Heart right ventricle (tissue), 16 donors: ENCODE results near the gene SPATC1L. TPM values are rescaled to one million over a fixed set of nuclear protein-coding genes. Genes with fewer than 3 reads are reported as not detected.

Experiments used
- ATAC-seq, 8 donors: fragments of 200-7000 bp; cut with Tn5 transposase; one replicate each; pipeline ENCODE4 v1.9.1; 2020; ENCODE audit warnings: mild to moderate bottlenecking in 8 of 8, moderate library complexity in 8 of 8, moderate number of reproducible peaks in 1 of 8
- DNase-seq, 2 donors: peaks; one replicate each; pipeline ENCODE4 v3.0.0-alpha.2; 2020
- H3K27ac ChIP-seq, 10 donors: fragments of 200-600 bp; sonication (generic) in 2 of 10; one replicate each; pipeline versions ENCODE4 v1.5.0 to v1.8.0; 2020 to 2022; ENCODE audit warnings: mild to moderate bottlenecking in 3 of 10
- H3K27me3 ChIP-seq, 7 donors: fragments of 200-600 bp; one replicate each; pipeline ENCODE4 v1.8.0; 2021 to 2022; ENCODE audit warnings: mild to moderate bottlenecking in 2 of 7
- H3K36me3 ChIP-seq, 9 donors: fragments of 200-600 bp; sonication (generic) in 1 of 9; one replicate each; pipeline versions ENCODE4 v1.5.0 to v1.8.0; 2020 to 2022; ENCODE audit warnings: mild to moderate bottlenecking in 2 of 9
- H3K4me1 ChIP-seq, 9 donors: fragments of 200-600 bp; sonication (generic) in 1 of 9; one replicate each; pipeline versions ENCODE4 v1.5.0 to v1.8.0; 2020 to 2022; ENCODE audit warnings: mild to moderate bottlenecking in 4 of 9
- H3K4me3 ChIP-seq, 10 donors: fragments of 200-600 bp; sonication (generic) in 2 of 10; one replicate each; pipeline versions ENCODE4 v1.5.0 to v1.8.0; 2020 to 2022; ENCODE audit warnings: mild to moderate bottlenecking in 7 of 10, moderate library complexity in 2 of 10
- H3K9me3 ChIP-seq, 11 donors: fragments of 200-600 bp in 10 of 11; sonication (generic) in 2 of 11; one replicate each; pipeline versions ENCODE4 v1.5.0 to v1.8.0; 2013 to 2022; ENCODE audit warnings: mild to moderate bottlenecking in 2 of 11, control low read depth in 1 of 11, moderate library complexity in 1 of 11
- WGBS, 2 donors: extraction: QIAGEN DNeasy Blood & Tissue Kit; methylation state at CpG; one replicate each; pipeline ENCODE4 v1.1.7; 2013; ENCODE audit warnings: inconsistent platforms in 1 of 2; 5-methylcytosine and 5-hydroxymethylcytosine counted together
- intact Hi-C, 10 donors: fragments of 100-400 bp; cut with DNase I; formaldehyde crosslinking; loops; one replicate each; pipeline versions ENCODE4 v1.11.1 to v1.14.2; 2022
- polyA plus RNA-seq, 2 donors: library from polyadenylated mRNA; stranded (reverse); fragments of 200-250 nt; gene quantifications; one replicate each; pipeline ENCODE4 v1.2.3, GENCODE V29; 2013
- total RNA-seq, 10 donors: library from RNA; stranded (reverse); fragmentation: NEBNext Ultra II Directional in 3 of 10; extraction: Animal tissue kit (Norgen Biotek cat#: 25700) in 3 of 10; gene quantifications; one replicate each; pipeline versions ENCODE4 v1.2.1 to v1.2.4, GENCODE V29; 2021 to 2023
- TF ChIP-seq, protein P1 (sequence below), 9 donors: fragments of 200-600 bp; sonication (generic) in 2 of 9; IDR thresholded peaks; one replicate each; pipeline versions ENCODE4 v1.5.0 to v1.8.0; 2021 to 2022; ENCODE audit warnings: antibody characterized with exemption in 9 of 9, mild to moderate bottlenecking in 5 of 9, moderate library complexity in 1 of 9
- donor health status: Arrhythmogenic right ventricular cardiomyopathy.
- donor health status: ischemic (EF 13 %, LVEDD 7.1; RV severe dilation, severe dysfunction).
- donor health status: healthy with polysubstance abuse.
- donor health status: DM: no; HTN: yes; CAD: no.
- donor health status: DM: no; HTN: no; CAD: no.
- donor health status: ischemic (EF 25% LVEDD 6.9; RV normal size, moderate dysfunction).
- donor health status: ischemic (EF 25% LVEDD 5.7; RV mildly dilated, moderate dysfunction).
- donor health status: healthy.
- donor health status: DM: yes; HTN: yes; CAD: no.
- donor health status: Ischemic cardiomyopathy.
- donor health status: ischemic (EF 35%, LVEDD 5.7; RV mildly dilated, moderate dysfunction).
- donor health status: nonischemic (EF 11% LVEDD 7.7; RV severe dilation, severe dysfunction).
- donor health status: DM: yes; HTN: yes; CAD: no.
- donor health status: PGD.
- donor health status: ischemic (EF 29% LVEDD 5.4; RV normal size, mild dysfunction).
- donor health status: nonischemic (EF 23%, LVEDD 6.1; RV moderate dilation, normal function).

The SPATC1L gene
- total and polyA plus RNA-seq, 12 donors: 4.7 to 14.6 (median 8.4) TPM

DNA sequence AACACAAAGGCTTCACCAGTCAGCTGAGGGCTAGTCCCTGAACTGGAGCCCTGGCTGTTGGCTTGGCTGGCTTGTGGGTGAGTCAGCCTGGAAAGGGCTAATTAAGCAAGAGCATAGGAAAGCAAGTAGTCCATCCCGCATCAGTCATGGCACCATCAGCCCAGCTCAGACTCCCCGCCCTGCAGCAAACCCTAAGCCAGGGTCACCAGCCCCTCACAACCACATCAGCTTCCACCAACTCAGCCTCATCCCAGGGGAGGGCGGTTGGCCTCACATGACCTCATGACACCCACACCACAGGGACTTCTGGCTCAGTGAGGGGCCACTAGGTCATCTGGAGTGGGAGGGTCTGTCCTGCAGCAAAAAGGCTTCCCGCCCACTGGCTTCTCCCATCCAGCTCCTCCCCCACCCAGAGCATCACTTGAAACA is 7.0 kb upstream of the SPATC1L start:
- WGBS, 2 donors: 82 to 91% methylated on average over 4 of the region's 4 CpGs
- H3K4me1 ChIP-seq: peaks cover 15 to 38% (median 24%) of the 10 kb centered on the region in 9 donors
- no peak for DNase-seq
- H3K4me3 ChIP-seq: no peak overlapping the region
- intact Hi-C loops: loop anchor here in 1 of 10 donors (10.0 kb wide), 1 partner anchor 84 kb away; no protein-coding TSS in a partner anchor
- no peaks in the 10 kb centered on the region for H3K27me3 ChIP-seq
- peak overlapping the region in 6 of 10 donors; percentile 23 to 96 (median 82) for H3K27ac ChIP-seq
- ATAC-seq: peak in 1 of 8 donors; percentile 44
- peaks cover 0 to 65% (median 21%) of the 10 kb centered on the region in 9 donors for H3K36me3 ChIP-seq
- TF ChIP-seq, protein P1, sequence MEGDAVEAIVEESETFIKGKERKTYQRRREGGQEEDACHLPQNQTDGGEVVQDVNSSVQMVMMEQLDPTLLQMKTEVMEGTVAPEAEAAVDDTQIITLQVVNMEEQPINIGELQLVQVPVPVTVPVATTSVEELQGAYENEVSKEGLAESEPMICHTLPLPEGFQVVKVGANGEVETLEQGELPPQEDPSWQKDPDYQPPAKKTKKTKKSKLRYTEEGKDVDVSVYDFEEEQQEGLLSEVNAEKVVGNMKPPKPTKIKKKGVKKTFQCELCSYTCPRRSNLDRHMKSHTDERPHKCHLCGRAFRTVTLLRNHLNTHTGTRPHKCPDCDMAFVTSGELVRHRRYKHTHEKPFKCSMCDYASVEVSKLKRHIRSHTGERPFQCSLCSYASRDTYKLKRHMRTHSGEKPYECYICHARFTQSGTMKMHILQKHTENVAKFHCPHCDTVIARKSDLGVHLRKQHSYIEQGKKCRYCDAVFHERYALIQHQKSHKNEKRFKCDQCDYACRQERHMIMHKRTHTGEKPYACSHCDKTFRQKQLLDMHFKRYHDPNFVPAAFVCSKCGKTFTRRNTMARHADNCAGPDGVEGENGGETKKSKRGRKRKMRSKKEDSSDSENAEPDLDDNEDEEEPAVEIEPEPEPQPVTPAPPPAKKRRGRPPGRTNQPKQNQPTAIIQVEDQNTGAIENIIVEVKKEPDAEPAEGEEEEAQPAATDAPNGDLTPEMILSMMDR (IDR thresholded peaks at IDR 0.05): no peak
- no peaks in the 10 kb centered on the region for H3K9me3 ChIP-seq

DNA sequence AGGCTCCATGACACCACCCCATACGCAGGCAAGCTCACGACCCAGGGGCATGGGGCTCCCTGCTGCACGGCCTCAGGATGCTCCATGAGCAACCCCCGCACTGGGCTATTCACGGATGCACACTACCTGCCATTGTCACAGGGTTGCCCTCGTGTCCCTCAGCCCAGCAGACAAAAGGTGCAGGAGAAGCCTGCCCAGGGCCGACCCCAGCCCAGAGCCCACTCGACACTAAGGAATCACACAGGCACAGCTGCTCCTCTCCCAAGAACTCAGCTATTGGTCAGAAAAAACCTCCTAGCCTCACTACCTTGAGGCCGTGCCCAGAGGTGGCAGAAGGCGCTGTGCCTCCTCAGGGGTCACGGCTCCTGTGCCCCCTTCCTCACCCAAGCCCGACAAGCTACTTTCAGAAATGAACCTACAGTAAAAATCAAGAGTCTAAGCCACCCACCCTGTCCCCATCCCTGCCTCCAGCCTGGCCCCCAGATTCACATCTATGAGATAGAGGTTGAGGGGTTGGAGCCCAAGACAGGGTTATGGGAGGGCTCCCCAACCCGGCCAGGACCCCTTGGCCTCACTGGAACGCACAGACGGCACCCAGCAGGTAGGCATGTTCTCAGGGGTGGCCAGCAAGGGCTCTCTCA is 6.4 kb upstream of the SPATC1L start:
- Histone ChIP-seq H3K4me1 (peaks cover 15 to 38% (median 26%) of the 10 kb centered on the region in 9 donors), H3K9me3 (no peaks in the 10 kb centered on the region), H3K4me3 (no peak overlapping the region), H3K36me3 (peaks cover 0 to 59% (median 18%) of the 10 kb centered on the region in 9 donors), H3K27me3 (no peaks in the 10 kb centered on the region), H3K27ac (peak overlapping the region in 6 of 10 donors; percentile 47 to 96 (median 90))
- intact Hi-C loops: loop anchor here in 1 of 10 donors (10.0 kb wide), 1 partner anchor 84 kb away; no protein-coding TSS in a partner anchor
- ATAC-seq (no peak), DNase-seq (no peak)
- TF ChIP-seq, protein P1 (IDR thresholded peaks at IDR 0.05): no peak
- 92 to 94% methylated on average over 11 to 15 of the region's 15 CpGs for WGBS, 2 donors

DNA sequence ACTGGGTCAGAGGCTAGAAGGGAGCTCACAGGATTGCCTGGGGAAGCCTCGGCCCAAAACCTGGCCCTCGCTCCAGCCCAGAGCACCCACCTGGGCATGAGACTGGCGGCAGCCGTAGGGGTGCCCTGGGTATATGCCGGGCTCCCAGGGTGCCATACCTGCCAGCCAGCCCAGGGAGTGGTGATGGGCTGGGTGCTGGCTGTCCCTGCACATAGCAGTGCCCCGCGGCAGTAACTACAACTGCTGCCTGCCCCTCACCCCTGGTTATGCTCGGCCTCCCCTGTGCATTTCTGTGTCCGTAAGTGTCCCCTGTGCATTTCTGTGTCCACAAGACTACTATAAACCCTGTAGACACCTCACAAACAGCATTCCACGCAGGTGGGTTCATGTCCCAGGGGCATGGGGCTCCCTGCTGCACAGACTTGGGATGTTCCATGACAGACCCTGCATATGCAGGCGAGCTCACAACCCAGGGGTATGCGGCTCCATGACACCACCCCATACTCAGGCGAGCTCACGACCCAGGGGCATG is 5.8 kb upstream of the SPATC1L start:
- intact Hi-C loops: loop anchor here in 4 of 10 donors (2.0 to 10.0 kb wide), 6 partner anchors 37 to 135 kb away; partner anchors contain the start of genes LSS (in 3 of the 4), C21orf58 (in 1 of the 4), MCM3AP (in 1 of the 4) and PCNT (in 1 of the 4)
- peaks cover 15 to 42% (median 32%) of the 10 kb centered on the region in 9 donors for H3K4me1 ChIP-seq
- DNase-seq (no peak), ATAC-seq (peak in 1 of 8 donors; percentile 36)
- peaks cover 0 to 53% (median 16%) of the 10 kb centered on the region in 9 donors for H3K36me3 ChIP-seq
- no peaks in the 10 kb centered on the region for H3K9me3 ChIP-seq
- H3K4me3 ChIP-seq: no peak overlapping the region
- H3K27me3 ChIP-seq: no peaks in the 10 kb centered on the region
- peak overlapping the region; percentile 69 to 96 (median 86) for H3K27ac ChIP-seq
- 97 to 98% methylated on average over 14 of the region's 14 CpGs for WGBS, 2 donors
- TF ChIP-seq, protein P1 (IDR thresholded peaks at IDR 0.05): no peak

DNA sequence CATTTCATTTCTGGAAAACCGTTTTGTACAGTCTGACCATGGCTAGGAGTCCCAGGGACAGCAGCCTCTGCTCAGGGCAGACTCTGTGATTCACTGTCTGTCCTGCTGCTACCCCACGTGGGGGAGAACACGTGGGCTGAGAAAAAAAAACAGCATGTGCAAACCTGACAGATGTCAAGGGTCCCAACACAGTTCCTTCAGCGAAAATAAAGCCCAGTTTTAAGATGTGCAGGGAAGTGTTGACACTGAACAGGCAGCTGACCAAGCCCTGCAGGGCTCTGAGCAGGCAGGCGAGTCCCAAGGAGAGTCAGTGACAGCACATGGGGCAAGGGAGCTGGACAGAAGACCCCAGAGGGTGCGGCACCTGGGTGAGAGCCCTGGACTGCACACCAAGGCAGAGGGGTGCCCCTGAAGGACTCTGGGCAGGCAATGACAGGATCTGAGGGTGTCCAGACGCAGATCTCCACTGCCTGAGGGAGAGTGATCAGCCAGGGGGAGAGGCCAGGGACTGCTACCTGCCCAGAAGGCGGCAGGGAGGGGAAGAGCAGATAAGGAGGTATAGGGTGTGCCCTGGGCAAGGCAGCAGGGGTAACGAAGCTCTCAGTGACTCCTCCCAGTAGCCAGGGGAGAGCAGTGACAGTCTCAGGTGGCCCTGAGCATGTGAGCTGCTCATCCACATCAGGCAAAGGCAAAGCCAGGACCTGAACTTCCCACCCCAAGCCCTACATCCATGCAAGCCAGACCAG is 5.1 kb upstream of the SPATC1L start:
- H3K27ac ChIP-seq: peak overlapping the region; percentile 69 to 96 (median 86)
- H3K27me3 ChIP-seq: no peaks in the 10 kb centered on the region
- DNase-seq (no peak), ATAC-seq (peak in 4 of 8 donors; percentile 9 to 38 (median 29))
- TF ChIP-seq, protein P1 (IDR thresholded peaks at IDR 0.05): no peak
- H3K4me3 ChIP-seq: no peak overlapping the region
- H3K36me3 ChIP-seq: peaks cover 0 to 47% (median 10%) of the 10 kb centered on the region in 9 donors
- H3K4me1 ChIP-seq: peaks cover 15 to 42% (median 32%) of the 10 kb centered on the region in 9 donors
- intact Hi-C loops: loop anchor here in 4 of 10 donors (2.0 to 10.0 kb wide), 5 partner anchors 37 to 135 kb away; partner anchors contain the start of genes LSS (in 3 of the 4), C21orf58 (in 1 of the 4), MCM3AP (in 1 of the 4) and PCNT (in 1 of the 4)
- H3K9me3 ChIP-seq: no peaks in the 10 kb centered on the region
- 65 to 69% methylated on average over 9 of the region's 9 CpGs for WGBS, 2 donors
